Measurements from ENCODE around the gene EXOC3L4. TPM values are rescaled to one million over a fixed set of nuclear protein-coding genes. Genes with fewer than 3 reads are reported as not detected.

The EXOC3L4 gene
- total RNA-seq, 1 experiment from 2014 or later = not detected

DNA sequence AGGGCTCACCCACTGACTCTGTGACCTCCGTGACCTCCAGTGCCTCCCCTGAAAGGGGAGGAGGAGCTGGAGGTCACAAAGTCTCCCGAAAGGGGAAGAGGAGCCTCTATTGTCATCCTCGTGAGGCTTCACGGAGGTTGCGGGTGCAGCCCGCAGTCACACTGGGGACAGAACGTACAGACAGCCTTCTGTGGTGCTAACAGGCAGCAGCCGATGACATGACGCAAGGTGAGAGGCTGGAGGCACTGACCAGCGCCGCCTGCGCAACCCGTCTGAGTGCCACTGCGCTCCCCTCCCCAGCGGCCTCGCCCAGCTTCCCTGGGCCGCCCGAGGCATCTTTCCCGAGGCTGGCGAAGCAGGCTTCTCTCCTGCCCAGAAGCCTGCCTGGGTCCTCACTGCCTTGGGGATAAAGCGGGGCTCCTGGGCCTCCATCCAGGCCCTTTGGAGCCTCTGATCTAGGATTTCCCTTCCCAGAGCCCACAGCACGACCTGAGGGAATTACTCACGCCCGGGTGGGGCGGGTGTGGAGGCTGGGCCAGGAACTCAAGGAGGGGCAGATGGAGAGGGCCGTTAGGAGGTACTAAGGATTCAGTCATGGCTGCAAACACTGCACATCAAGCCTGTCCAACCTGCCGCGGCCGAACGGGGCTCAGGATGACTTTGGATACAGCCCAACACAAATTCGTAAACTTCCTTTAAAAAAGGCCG, 22.8 kb upstream of the EXOC3L4 start:
- ChIA-PET RAD21 (ENCODE audit: low non-redundant PET in 1 of 2, low total read pairs in 2 of 2, uncharacterized antibody in 2 of 2, unreplicated experiment in 2 of 2) (no interaction called here), CTCF (no interaction called here), POLR2A (no interaction called here)
- H3K4me3 ChIP-seq (replicated peaks in 1 of 2; ENCODE audit: low read depth in 1 of 2, low read length in 2 of 2) = no peak overlapping the region
- no peak for DNase-seq (ENCODE audit: low read depth, low spot score)
- intact Hi-C loops (cut with micrococcal nuclease) = no loop called here
- H3K9me2 ChIP-seq (ENCODE audit: insufficient read depth) = no peaks in the 10 kb centered on the region
- BruUV-seq (replicated peaks) = no TSS peak
- no peaks in the 10 kb centered on the region for H4K20me1 ChIP-seq (ENCODE audit: insufficient read depth)
- no peak overlapping the region for H3K9ac ChIP-seq (ENCODE audit: low read length)
- TF ChIP-seq SP1 (IDR thresholded peaks at IDR 0.05; ENCODE audit: low read depth) = no peak
- TF ChIP-seq CBX3 (IDR thresholded peaks at IDR 0.05; ENCODE audit: low read depth) = no peak
- TF ChIP-seq ZBTB33 (IDR thresholded peaks at IDR 0.05; ENCODE audit: extremely low read depth, insufficient replicate concordance, low read length) = no peak
- TF ChIP-seq SRF (IDR thresholded peaks at IDR 0.05; ENCODE audit: low read depth) = no peak
- no peak for TF ChIP-seq SIN3A (IDR thresholded peaks at IDR 0.05; ENCODE audit: low read depth)
- TF ChIP-seq ZNF274 (IDR thresholded peaks at IDR 0.05; ENCODE audit: low read depth, low read length) = no peak
- TF ChIP-seq ELF1 (IDR thresholded peaks at IDR 0.05; ENCODE audit: borderline replicate concordance, low read depth) = no peak
- TF ChIP-seq ZFX (IDR thresholded peaks at IDR 0.05) = no peak
- TF ChIP-seq, protein P1, sequence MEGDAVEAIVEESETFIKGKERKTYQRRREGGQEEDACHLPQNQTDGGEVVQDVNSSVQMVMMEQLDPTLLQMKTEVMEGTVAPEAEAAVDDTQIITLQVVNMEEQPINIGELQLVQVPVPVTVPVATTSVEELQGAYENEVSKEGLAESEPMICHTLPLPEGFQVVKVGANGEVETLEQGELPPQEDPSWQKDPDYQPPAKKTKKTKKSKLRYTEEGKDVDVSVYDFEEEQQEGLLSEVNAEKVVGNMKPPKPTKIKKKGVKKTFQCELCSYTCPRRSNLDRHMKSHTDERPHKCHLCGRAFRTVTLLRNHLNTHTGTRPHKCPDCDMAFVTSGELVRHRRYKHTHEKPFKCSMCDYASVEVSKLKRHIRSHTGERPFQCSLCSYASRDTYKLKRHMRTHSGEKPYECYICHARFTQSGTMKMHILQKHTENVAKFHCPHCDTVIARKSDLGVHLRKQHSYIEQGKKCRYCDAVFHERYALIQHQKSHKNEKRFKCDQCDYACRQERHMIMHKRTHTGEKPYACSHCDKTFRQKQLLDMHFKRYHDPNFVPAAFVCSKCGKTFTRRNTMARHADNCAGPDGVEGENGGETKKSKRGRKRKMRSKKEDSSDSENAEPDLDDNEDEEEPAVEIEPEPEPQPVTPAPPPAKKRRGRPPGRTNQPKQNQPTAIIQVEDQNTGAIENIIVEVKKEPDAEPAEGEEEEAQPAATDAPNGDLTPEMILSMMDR (IDR thresholded peaks at IDR 0.05 in 2 of 3, conservative IDR thresholded peaks at IDR 0.05 in 1 of 3; ENCODE audit: borderline replicate concordance in 1 of 3, insufficient read depth in 1 of 3, low read depth in 2 of 3, low read length in 2 of 3) = no peak
- TF ChIP-seq JUND (IDR thresholded peaks at IDR 0.05) = no peak
- TF ChIP-seq, protein P2, sequence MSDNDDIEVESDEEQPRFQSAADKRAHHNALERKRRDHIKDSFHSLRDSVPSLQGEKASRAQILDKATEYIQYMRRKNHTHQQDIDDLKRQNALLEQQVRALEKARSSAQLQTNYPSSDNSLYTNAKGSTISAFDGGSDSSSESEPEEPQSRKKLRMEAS (IDR thresholded peaks at IDR 0.05) = no peak
- TF ChIP-seq EZH2phosphoT487 (IDR thresholded peaks at IDR 0.05; ENCODE audit: borderline replicate concordance) = no peak
- TF ChIP-seq, protein P3, sequence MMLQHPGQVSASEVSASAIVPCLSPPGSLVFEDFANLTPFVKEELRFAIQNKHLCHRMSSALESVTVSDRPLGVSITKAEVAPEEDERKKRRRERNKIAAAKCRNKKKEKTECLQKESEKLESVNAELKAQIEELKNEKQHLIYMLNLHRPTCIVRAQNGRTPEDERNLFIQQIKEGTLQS (IDR thresholded peaks at IDR 0.05) = no peak
- TF ChIP-seq EZH2 (IDR thresholded peaks at IDR 0.05) = no peak
- no peak for TF ChIP-seq EGR1 (IDR thresholded peaks at IDR 0.05; ENCODE audit: low read depth)
- no peak for TF ChIP-seq POLR2AphosphoS5 (IDR thresholded peaks at IDR 0.05; ENCODE audit: low read depth, low read length)
- no peak for TF ChIP-seq POLR2A (IDR thresholded peaks at IDR 0.05; ENCODE audit: borderline replicate concordance, extremely low read depth, insufficient read depth, insufficient read length)
- no peak for TF ChIP-seq RAD21 (IDR thresholded peaks at IDR 0.05; ENCODE audit: low read depth)
- peaks cover 54 to 77% of the 10 kb centered on the region in 2 experiments for H3K4me1 ChIP-seq (ENCODE audit: control insufficient read depth in 1 of 2, insufficient read depth in 2 of 2, low read length in 2 of 2)
- H2AFZ ChIP-seq (ENCODE audit: low read depth, low read length, poor library complexity, severe bottlenecking) = no peak overlapping the region
- H3K27ac ChIP-seq (ENCODE audit: low read depth, low read length) = no peak overlapping the region; the same call in 1 of the 2 replicates
- H3K79me2 ChIP-seq (ENCODE audit: insufficient read depth, low read length) = no peaks in the 10 kb centered on the region
- no peaks in the 10 kb centered on the region for H3K36me3 ChIP-seq (ENCODE audit: control insufficient read depth in 1 of 2, insufficient read depth in 2 of 2, low read length in 2 of 2)
- peak overlapping the region; percentile 40 for H3K4me2 ChIP-seq (ENCODE audit: low read length)
- no peaks in the 10 kb centered on the region for H3K27me3 ChIP-seq (ENCODE audit: insufficient read depth, low read length)
- ATAC-seq = no peak
- no peaks in the 10 kb centered on the region for H3K9me3 ChIP-seq (ENCODE audit: control insufficient read depth in 1 of 2, insufficient read depth in 1 of 2, low read depth in 1 of 2, low read length in 2 of 2)

Data from HCT116 (cell line).